H1 (cell line): Measurements from ENCODE around the gene CREG2. TPM values are rescaled to one million over a fixed set of nuclear protein-coding genes. Genes with fewer than 3 reads are reported as not detected.

Source experiments
- CTCF ChIA-PET: fragments of 300-600 bp; sonication (Branson Sonifier 250); formaldehyde crosslinking; loops from one replicate; lab custom pipeline; 2021; ENCODE audit not compliant: partially characterized antibody; lab: Charles Lee
- POLR2A ChIA-PET: fragments of 300-600 bp; sonication (Branson Sonifier 250); formaldehyde crosslinking; loops from one replicate; lab custom pipeline; 2021; ENCODE audit warnings: inconsistent platforms; ENCODE audit not compliant: partially characterized antibody; lab: Charles Lee
- DNase-seq, 2 experiments: peaks; one replicate each; pipeline versions ENCODE4 v3.0.0 to v3.0.0-alpha.2; 2010 to 2022; ENCODE audit warnings: low spot score in 2 of 2, low read depth in 1 of 2, mixed read lengths in 1 of 2
- FAIRE-seq: peaks from 2 replicates; lab custom pipeline; 2011; peaks lifted over from hg19 to GRCh38; lab: Jason Lieb, UNC
- H2AFZ ChIP-seq: 2 replicates; pipeline ENCODE4 v1.8.1; 2012; ENCODE audit warnings: low read length, inconsistent platforms
- H2AK5ac ChIP-seq: 2 replicates; pipeline ENCODE4 v1.6.1; 2013; ENCODE audit warnings: low read depth, low read length
- H2BK120ac ChIP-seq: replicated peaks from 2 replicates; pipeline ENCODE3; 2013; ENCODE audit warnings: low read depth, low read length, inconsistent platforms
- H2BK12ac ChIP-seq: 2 replicates; pipeline ENCODE4 v1.6.1; 2013; ENCODE audit warnings: low read depth, low read length
- H2BK15ac ChIP-seq: 2 replicates; pipeline ENCODE4 v1.6.1; 2013; ENCODE audit warnings: low read length
- H2BK20ac ChIP-seq: 2 replicates; pipeline ENCODE4 v1.6.1; 2013; ENCODE audit warnings: low read length
- H2BK5ac ChIP-seq: 2 replicates; pipeline ENCODE4 v1.6.1; 2013; ENCODE audit warnings: low read depth, low read length
- H3K14ac ChIP-seq: 2 replicates; pipeline ENCODE4 v1.6.1; 2013; ENCODE audit warnings: inconsistent platforms; ENCODE audit not compliant: insufficient read length
- H3K18ac ChIP-seq: 2 replicates; pipeline ENCODE4 v1.6.1; 2013; ENCODE audit warnings: low read length; ENCODE audit errors: extremely low read depth
- H3K23ac ChIP-seq: 2 replicates; pipeline ENCODE4 v1.6.1; 2013; ENCODE audit warnings: inconsistent platforms; ENCODE audit not compliant: insufficient read length
- H3K23me2 ChIP-seq: 2 replicates; pipeline ENCODE4 v1.6.1; 2013; ENCODE audit warnings: low read depth, low read length
- H3K27ac ChIP-seq: 2 replicates; pipeline ENCODE4 v1.6.1; 2011; ENCODE audit warnings: low read depth, low read length, inconsistent platforms
- H3K27me3 ChIP-seq, 4 experiments: replicated peaks in 1 of 4; 1 replicate in 1 of 4; 2 replicates in 3 of 4; pipeline versions ENCODE4 v1.6.1 to v1.8.1; 2011 to 2013; ENCODE audit warnings: low read length in 3 of 4, mild to moderate bottlenecking in 3 of 4, inconsistent platforms in 2 of 4, mixed read lengths in 2 of 4, moderate library complexity in 1 of 4; ENCODE audit not compliant: control insufficient read depth in 3 of 4, insufficient read depth in 3 of 4; ENCODE audit errors: extremely low read depth in 1 of 4
- H3K36me3 ChIP-seq, 4 experiments: 2 replicates each; pipeline versions ENCODE4 v1.6.1 to v1.8.1; 2011 to 2013; ENCODE audit warnings: mild to moderate bottlenecking in 4 of 4, low read length in 3 of 4, moderate library complexity in 2 of 4, control low read depth in 1 of 4, inconsistent platforms in 1 of 4; ENCODE audit not compliant: insufficient read depth in 4 of 4, control insufficient read depth in 2 of 4
- H3K4ac ChIP-seq: replicated peaks from 2 replicates; pipeline ENCODE3; 2013; ENCODE audit warnings: low read length, low read depth, mixed read lengths, inconsistent platforms; ENCODE audit not compliant: insufficient read length
- H3K4me1 ChIP-seq, 4 experiments: replicated peaks in 1 of 4; 1 replicate in 1 of 4; 2 replicates in 3 of 4; pipeline versions ENCODE4 v1.6.1 to v1.8.1; 2011 to 2013; ENCODE audit warnings: low read length in 3 of 4, inconsistent platforms in 2 of 4, mixed read lengths in 1 of 4; ENCODE audit not compliant: insufficient read depth in 4 of 4, control insufficient read depth in 3 of 4
- H3K4me2 ChIP-seq, 2 experiments: 2 replicates each; pipeline versions ENCODE4 v1.6.1 to v1.8.1; 2011 to 2013; ENCODE audit warnings: low read depth in 2 of 2, low read length in 2 of 2, control low read depth in 1 of 2, inconsistent platforms in 1 of 2, mild to moderate bottlenecking in 1 of 2; ENCODE audit not compliant: insufficient read depth in 1 of 2
- H3K4me3 ChIP-seq, 4 experiments: fragments of 200-600, 300-600 bp in 1 of 4; sonication (generic), shearing (Covaris generic), sonication (Bioruptor Twin) in 1 of 4; 2 replicates each; pipeline versions ENCODE4 v1.5.1 to v1.8.1; 2011 to 2016; ENCODE audit warnings: low read length in 4 of 4, low read depth in 3 of 4, control low read depth in 2 of 4, inconsistent platforms in 2 of 4, mild to moderate bottlenecking in 2 of 4, mixed read lengths in 1 of 4, moderate library complexity in 1 of 4; ENCODE audit not compliant: insufficient read depth in 2 of 4; ENCODE audit errors: extremely low read depth in 1 of 4
- H3K56ac ChIP-seq: replicated peaks from 2 replicates; pipeline ENCODE3; 2013; ENCODE audit warnings: low read depth, mild to moderate bottlenecking, mixed read lengths, low read length, inconsistent platforms; ENCODE audit not compliant: insufficient read length
- H3K79me1 ChIP-seq: 2 replicates; pipeline ENCODE4 v1.6.1; 2013; ENCODE audit warnings: low read depth, low read length, control low read depth
- H3K79me2 ChIP-seq, 2 experiments: 2 replicates each; pipeline versions ENCODE4 v1.6.1 to v1.8.1; 2012 to 2013; ENCODE audit warnings: low read length in 2 of 2, mild to moderate bottlenecking in 2 of 2, inconsistent platforms in 1 of 2; ENCODE audit not compliant: insufficient read depth in 2 of 2, control insufficient read depth in 1 of 2
- H3K9ac ChIP-seq, 4 experiments: replicated peaks in 1 of 4; 1 replicate in 1 of 4; 2 replicates in 3 of 4; pipeline versions ENCODE4 v1.6.1 to v1.8.1; 2011 to 2013; ENCODE audit warnings: low read depth in 3 of 4, low read length in 3 of 4, control low read depth in 2 of 4, mild to moderate bottlenecking in 2 of 4, moderate library complexity in 2 of 4, inconsistent platforms in 1 of 4; ENCODE audit errors: extremely low read depth in 1 of 4
- H3K9me3 ChIP-seq, 2 experiments: 2 replicates each; pipeline versions ENCODE4 v1.6.1 to v1.8.1; 2012 to 2013; ENCODE audit warnings: mild to moderate bottlenecking in 2 of 2, moderate library complexity in 2 of 2, control low read depth in 1 of 2, inconsistent platforms in 1 of 2, low read depth in 1 of 2, low read length in 1 of 2, mixed read lengths in 1 of 2; ENCODE audit not compliant: insufficient read depth in 2 of 2
- H4K20me1 ChIP-seq, 2 experiments: replicated peaks in 1 of 2; 2 replicates each; pipeline versions ENCODE3 to v1.8.1; 2011 to 2013; ENCODE audit warnings: inconsistent platforms in 2 of 2, low read length in 2 of 2, mild to moderate bottlenecking in 1 of 2; ENCODE audit not compliant: insufficient read depth in 2 of 2, control insufficient read depth in 1 of 2
- H4K5ac ChIP-seq: 2 replicates; pipeline ENCODE4 v1.6.1; 2013; ENCODE audit warnings: low read length, low read depth, mixed read lengths, inconsistent platforms; ENCODE audit not compliant: insufficient read length
- H4K8ac ChIP-seq: 2 replicates; pipeline ENCODE4 v1.8.0; 2013; ENCODE audit warnings: mild to moderate bottlenecking, moderate library complexity, low read length, inconsistent platforms; ENCODE audit not compliant: insufficient read depth; ENCODE audit errors: extremely low read depth
- H4K91ac ChIP-seq: replicated peaks from 2 replicates; pipeline ENCODE3; 2013; ENCODE audit warnings: low read length, mixed read lengths, inconsistent platforms; ENCODE audit not compliant: insufficient read length
- ASH2L ChIP-seq: fragments of 200-600, 300-600 bp; sonication (generic); IDR thresholded peaks from one replicate; pipeline ENCODE4 v1.7.1; 2017; ENCODE audit warnings: low read length
- EZH2 ChIP-seq: fragments of 200-600 bp; sonication (generic); IDR thresholded peaks from 2 replicates; pipeline ENCODE4 v1.7.1; 2012; ENCODE audit warnings: low read depth, mild to moderate bottlenecking, moderate library complexity, low read length, inconsistent platforms; ENCODE audit not compliant: severe bottlenecking
- GABPA ChIP-seq: IDR thresholded peaks from 2 replicates; pipeline ENCODE4 v1.6.1; 2011; ENCODE audit warnings: mild to moderate bottlenecking, low read length, moderate library complexity, borderline replicate concordance; ENCODE audit not compliant: insufficient read depth
- JUN ChIP-seq: IDR thresholded peaks from 2 replicates; pipeline ENCODE4 v1.6.1; 2011; ENCODE audit warnings: low read depth, mild to moderate bottlenecking, improper control_type of control experiment, low read length
- POU5F1 ChIP-seq: IDR thresholded peaks from 2 replicates; pipeline ENCODE4 v1.6.1; 2011; ENCODE audit warnings: low read depth, mild to moderate bottlenecking, low read length, moderate library complexity
- SP1 ChIP-seq: IDR thresholded peaks from 2 replicates; pipeline ENCODE4 v1.6.1; 2011; ENCODE audit warnings: low read depth, low read length
- TAF7 ChIP-seq: optimal IDR thresholded peaks from 2 replicates; pipeline ENCODE3; 2011; ENCODE audit warnings: low read depth, mild to moderate bottlenecking, inconsistent platforms, low read length, moderate library complexity, borderline replicate concordance
- WGBS, 2 experiments: shearing (Covaris generic) in 1 of 2; methylation state at CpG; one replicate each; pipeline versions ENCODE4 v1.1.6 to v1.1.7; 2013 to 2015; ENCODE audit warnings: low lambda C conversion rate in 2 of 2, mixed read lengths in 2 of 2, inconsistent platforms in 1 of 2, low coverage in 1 of 2, missing lambda C conversion rate in 1 of 2; ENCODE audit not compliant: insufficient replicate concordance in 2 of 2, insufficient coverage in 1 of 2, insufficient read length in 1 of 2; ENCODE audit errors: extremely low coverage in 1 of 2, missing lambda C conversion rate in 1 of 2; 5-methylcytosine and 5-hydroxymethylcytosine counted together
- polyA plus RNA-seq, 7 experiments: library from polyadenylated mRNA; depleted of rRNA in 3 of 7; stranded (reverse) in 5 of 7; unstranded in 2 of 7; fragments of >200 nt in 5 of 7; fragments of 200-250 nt in 2 of 7; gene quantifications; 1 replicate in 5 of 7; 2 replicates in 1 of 7; 4 replicates in 1 of 7; pipeline versions ENCODE4 v1.2.1 to v1.2.3, GENCODE V29; 2011 to 2013; ENCODE audit warnings: missing spikeins in 2 of 7, mixed read lengths in 2 of 7
- total RNA-seq: library from RNA; stranded (reverse); fragmentation: NEBNext Ultra II Directional; extraction: Animal tissue kit (Norgen Biotek cat#: 25700); gene quantifications from 2 replicates; pipeline ENCODE4 v1.2.1, GENCODE V29; 2021

CREG2 gene
- total and polyA plus RNA-seq, 2 of the 8 experiments (the other 6 are each of a cell fraction or from before 2014, with no cell fraction given): 2.0 to 2.2 TPM

DNA sequence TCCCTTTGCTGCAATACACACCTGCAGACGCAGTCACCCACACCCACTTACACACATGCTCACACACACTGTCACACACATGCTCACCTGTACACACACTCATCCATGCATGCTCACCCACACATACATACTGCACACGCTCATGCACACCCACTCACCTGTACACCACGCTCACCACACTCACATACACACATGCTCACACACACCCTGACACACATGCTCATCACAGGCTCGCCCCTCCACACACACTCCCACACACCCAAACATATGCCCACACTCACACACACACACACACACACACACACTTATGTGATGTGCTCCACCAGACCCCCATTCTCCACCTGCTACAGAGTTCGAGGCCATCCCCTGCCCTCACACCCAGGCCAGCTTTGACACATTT, 22.8 kb upstream of the CREG2 start:
- Histone ChIP-seq H3K9ac (peak overlapping the region in 1 of 4 experiments; percentile 50; a peak in 1 of 7 replicates), H3K27ac (no peak overlapping the region), H2AK5ac (peak overlapping the region; percentile 93), H2AFZ (no peak overlapping the region), H3K9me3 (peaks cover 0 to 4% of the 10 kb centered on the region in 2 experiments; a peak in 1 of 4 replicates), H2BK20ac (peak overlapping the region; percentile 72; the same call in 1 of the 2 replicates), H4K91ac (peak overlapping the region; percentile 96), H3K18ac (no peak overlapping the region; the same call in 1 of the 2 replicates), H3K4ac (no peak overlapping the region), H2BK120ac (no peak overlapping the region), H3K36me3 (no peaks in the 10 kb centered on the region), H4K20me1 (peaks cover 0 to 2% of the 10 kb centered on the region in 2 experiments), H3K79me1 (no peaks in the 10 kb centered on the region), H3K14ac (no peak overlapping the region), H3K4me1 (peaks cover 0 to 3% (median under 1%) of the 10 kb centered on the region in 4 experiments; a peak in 3 of 7 replicates), H3K56ac (peak overlapping the region; percentile 27), H4K8ac (no peak overlapping the region), H2BK12ac (peak overlapping the region; percentile 97), H3K79me2 (no peaks in the 10 kb centered on the region), H3K23me2 (peaks cover 3% of the 10 kb centered on the region; the same call in 1 of the 2 replicates), H3K4me3 (no peak overlapping the region), H2BK5ac (peak overlapping the region; percentile 86), H3K4me2 (no peak overlapping the region), H4K5ac (no peak overlapping the region), H3K27me3 (no peaks in the 10 kb centered on the region), H3K23ac (no peak overlapping the region), H2BK15ac (peak overlapping the region; percentile 55)
- DNase-seq (no peak), FAIRE-seq (no peak)
- CTCF ChIA-PET: interaction anchor here (0.7 to 5.1 kb wide), 7 partner anchors 9 to 451 kb away, joined by 3 to 32 read pairs (median 3); partner anchors contain the start of gene CREG2
- POLR2A ChIA-PET: interaction anchor here (1.1 kb wide), 1 partner anchor 9 kb away, joined by 4 read pairs; no protein-coding TSS in a partner anchor
- 85% methylated on average over 5 of the region's 5 CpGs; no CpG with 5 or more reads in 1 of the 2 experiments for WGBS, 2 experiments
- TF ChIP-seq TAF7 (no peak), ASH2L (no peak), SP1 (no peak), EZH2 (no peak), JUN (no peak), GABPA (no peak), POU5F1 (no peak)
